ENCODE results near the gene TRAPPC12. TPM values are rescaled to one million over a fixed set of nuclear protein-coding genes. Genes with fewer than 3 reads are reported as not detected.
"Not testable (repeated sequence)": the region's sequence is repeated elsewhere in the genome, so short reads cannot be mapped to it uniquely, and the experiment has no call there.

Gene TRAPPC12
- polyA plus RNA-seq, 1 donor (not counting 4 experiments of a cell fraction or from before 2014, with no cell fraction given): 44.2 TPM

- no peak overlapping the region for H3K4me3 ChIP-seq (ENCODE audit: control insufficient read depth in 2 of 3, extremely low read depth in 1 of 3, insufficient read depth in 2 of 3, low read depth in 1 of 3, low read length in 3 of 3)
- H3K4me2 ChIP-seq (ENCODE audit: control insufficient read depth, extremely low read depth, insufficient read depth, low read depth, low read length): no peak overlapping the region
- H3K9me3 ChIP-seq (ENCODE audit: control insufficient read depth, low read depth, low read length): no peaks in the 10 kb centered on the region
- dilution Hi-C loops (cut with MboI; ENCODE audit: extremely low pct_ligation_motif_present, low sequenced_read_pairs): no loop called here
- no peak for FAIRE-seq
- no peak overlapping the region for H2AFZ ChIP-seq (ENCODE audit: control insufficient read depth, low read length)
- H3K27ac ChIP-seq (ENCODE audit: control insufficient read depth, insufficient read depth, low read length): no peak overlapping the region
- H3K4me1 ChIP-seq (ENCODE audit: control insufficient read depth, extremely low read depth, insufficient read depth, low read length): no peaks in the 10 kb centered on the region
- H3K9me1 ChIP-seq (ENCODE audit: control insufficient read depth, extremely low read depth, insufficient read depth, low read length): no peaks in the 10 kb centered on the region
- peaks cover 0 to 5% of the 10 kb centered on the region in 2 experiments for H3K36me3 ChIP-seq (ENCODE audit: control insufficient read depth in 2 of 2, extremely low read depth in 1 of 2, insufficient read depth in 2 of 2, low read length in 2 of 2)
- no peak for DNase-seq (ENCODE audit: low read depth, low spot score)
- H3K79me2 ChIP-seq (ENCODE audit: control insufficient read depth, insufficient read depth, low read length): peaks cover 3% of the 10 kb centered on the region
- no peaks in the 10 kb centered on the region for H4K20me1 ChIP-seq (ENCODE audit: control insufficient read depth, extremely low read depth, insufficient read depth, low read length)
- no peak overlapping the region for H3K9ac ChIP-seq (ENCODE audit: control insufficient read depth, extremely low read depth, insufficient read depth, low read length)
- H3K27me3 ChIP-seq (ENCODE audit: control insufficient read depth, extremely low read depth, insufficient read depth, low read length): no peaks in the 10 kb centered on the region
- TF ChIP-seq EZH2 (IDR thresholded peaks at IDR 0.05; ENCODE audit: low read length) (no peak), CTCF (optimal IDR thresholded peaks at IDR 0.05 in 1 of 3, IDR thresholded peaks at IDR 0.05 in 1 of 3, conservative IDR thresholded peaks at IDR 0.05 in 1 of 3; ENCODE audit: extremely low read depth in 1 of 3, insufficient read depth in 2 of 3, low read length in 3 of 3) (no peak)
These were observed 132.6 kb downstream of the TRAPPC12 start for GRCh38 chr2:3512086-3512485.

GRCh38 chr2:3513026-3513810, 133.7 kb downstream of the TRAPPC12 start:
- no peak for TF ChIP-seq EZH2 (IDR thresholded peaks at IDR 0.05; ENCODE audit: low read length)
- no peak for TF ChIP-seq CTCF (optimal IDR thresholded peaks at IDR 0.05 in 1 of 3, IDR thresholded peaks at IDR 0.05 in 1 of 3, conservative IDR thresholded peaks at IDR 0.05 in 1 of 3; ENCODE audit: extremely low read depth in 1 of 3, insufficient read depth in 2 of 3, low read length in 3 of 3)

GRCh38 chr2:3515438-3515837, 135.9 kb downstream of the TRAPPC12 start:
- FAIRE-seq; H3K9me3 ChIP-seq (ENCODE audit: control insufficient read depth, low read depth, low read length); dilution Hi-C loops (cut with MboI; ENCODE audit: extremely low pct_ligation_motif_present, low sequenced_read_pairs); H3K4me3 ChIP-seq (ENCODE audit: control insufficient read depth in 2 of 3, extremely low read depth in 1 of 3, insufficient read depth in 2 of 3, low read depth in 1 of 3, low read length in 3 of 3); H2AFZ ChIP-seq (ENCODE audit: control insufficient read depth, low read length); H3K4me1 ChIP-seq (ENCODE audit: control insufficient read depth, extremely low read depth, insufficient read depth, low read length); H3K36me3 ChIP-seq (ENCODE audit: control insufficient read depth in 2 of 2, extremely low read depth in 1 of 2, insufficient read depth in 2 of 2, low read length in 2 of 2); H4K20me1 ChIP-seq (ENCODE audit: control insufficient read depth, extremely low read depth, insufficient read depth, low read length); H3K9me1 ChIP-seq (ENCODE audit: control insufficient read depth, extremely low read depth, insufficient read depth, low read length); H3K27me3 ChIP-seq (ENCODE audit: control insufficient read depth, extremely low read depth, insufficient read depth, low read length); H3K27ac ChIP-seq (ENCODE audit: control insufficient read depth, insufficient read depth, low read length); H3K4me2 ChIP-seq (ENCODE audit: control insufficient read depth, extremely low read depth, insufficient read depth, low read depth, low read length); DNase-seq (ENCODE audit: low read depth, low spot score); H3K9ac ChIP-seq (ENCODE audit: control insufficient read depth, extremely low read depth, insufficient read depth, low read length): not testable (repeated sequence)
- peaks cover 12% of the 10 kb centered on the region for H3K79me2 ChIP-seq (ENCODE audit: control insufficient read depth, insufficient read depth, low read length)

More at GRCh38 chr2:3513026-3513810, 133.7 kb downstream of the TRAPPC12 start:
- H4K20me1 ChIP-seq (ENCODE audit: control insufficient read depth, extremely low read depth, insufficient read depth, low read length): no peaks in the 10 kb centered on the region
- no peak overlapping the region for H3K27ac ChIP-seq (ENCODE audit: control insufficient read depth, insufficient read depth, low read length)
- H3K9ac ChIP-seq (ENCODE audit: control insufficient read depth, extremely low read depth, insufficient read depth, low read length): no peak overlapping the region
- no peak overlapping the region for H2AFZ ChIP-seq (ENCODE audit: control insufficient read depth, low read length)
- dilution Hi-C loops (cut with MboI; ENCODE audit: extremely low pct_ligation_motif_present, low sequenced_read_pairs): no loop called here
- H3K27me3 ChIP-seq (ENCODE audit: control insufficient read depth, extremely low read depth, insufficient read depth, low read length): no peaks in the 10 kb centered on the region
- FAIRE-seq: no peak
- H3K4me3 ChIP-seq (ENCODE audit: control insufficient read depth in 2 of 3, extremely low read depth in 1 of 3, insufficient read depth in 2 of 3, low read depth in 1 of 3, low read length in 3 of 3): no peak overlapping the region
- H3K79me2 ChIP-seq (ENCODE audit: control insufficient read depth, insufficient read depth, low read length): peaks cover 10% of the 10 kb centered on the region
- no peaks in the 10 kb centered on the region for H3K9me3 ChIP-seq (ENCODE audit: control insufficient read depth, low read depth, low read length)
- H3K9me1 ChIP-seq (ENCODE audit: control insufficient read depth, extremely low read depth, insufficient read depth, low read length): no peaks in the 10 kb centered on the region
- peaks cover 0 to 5% of the 10 kb centered on the region in 2 experiments for H3K36me3 ChIP-seq (ENCODE audit: control insufficient read depth in 2 of 2, extremely low read depth in 1 of 2, insufficient read depth in 2 of 2, low read length in 2 of 2)
- no peaks in the 10 kb centered on the region for H3K4me1 ChIP-seq (ENCODE audit: control insufficient read depth, extremely low read depth, insufficient read depth, low read length)
- no peak for DNase-seq (ENCODE audit: low read depth, low spot score)
- H3K4me2 ChIP-seq (ENCODE audit: control insufficient read depth, extremely low read depth, insufficient read depth, low read depth, low read length): no peak overlapping the region
